Ishikawa (cell line): ENCODE data around the gene SSC4D.

Experiments used
- CEBPB ChIP-seq: IDR thresholded peaks from 2 replicates; pipeline ENCODE4 v1.6.1; 2012
- CREB1 ChIP-seq: IDR thresholded peaks from 2 replicates; pipeline ENCODE4 v1.6.1; 2012; ENCODE audit warnings: low read depth
- EGR1 ChIP-seq: IDR thresholded peaks from 2 replicates; pipeline ENCODE4 v1.6.1; 2012
- EP300 ChIP-seq: IDR thresholded peaks from 2 replicates; pipeline ENCODE4 v1.6.1; 2012; ENCODE audit warnings: borderline replicate concordance
- FOXM1 ChIP-seq: IDR thresholded peaks from 2 replicates; pipeline ENCODE4 v1.6.1; 2012; ENCODE audit warnings: low read depth, borderline replicate concordance
- NFIC ChIP-seq: IDR thresholded peaks from 2 replicates; pipeline ENCODE4 v1.6.1; 2012
- RAD21 ChIP-seq: IDR thresholded peaks from 2 replicates; pipeline ENCODE4 v1.6.1; 2012; ENCODE audit warnings: low read depth
- TAF1 ChIP-seq: IDR thresholded peaks from 2 replicates; pipeline ENCODE4 v1.6.1; 2012; ENCODE audit warnings: low read depth, mild to moderate bottlenecking
- TCF12 ChIP-seq: IDR thresholded peaks from 2 replicates; pipeline ENCODE4 v1.6.1; 2012; ENCODE audit warnings: low read depth
- TEAD4 ChIP-seq: IDR thresholded peaks from 2 replicates; pipeline ENCODE4 v1.6.1; 2012
- YY1 ChIP-seq: IDR thresholded peaks from 2 replicates; pipeline ENCODE4 v1.6.1; 2012; ENCODE audit warnings: low read depth
- ZBTB7A ChIP-seq: IDR thresholded peaks from 2 replicates; pipeline ENCODE4 v1.6.1; 2012; ENCODE audit warnings: low read depth
- TF ChIP-seq, protein P1 (sequence below): IDR thresholded peaks from 2 replicates; pipeline ENCODE4 v1.6.1; 2012; ENCODE audit warnings: low read depth, mild to moderate bottlenecking
- TF ChIP-seq, protein P2 (sequence below): IDR thresholded peaks from 2 replicates; pipeline ENCODE4 v1.6.1; 2012
- TF ChIP-seq, protein P3 (sequence below): IDR thresholded peaks from 2 replicates; pipeline ENCODE4 v1.6.1; 2012

The SSC4D gene

DNA sequence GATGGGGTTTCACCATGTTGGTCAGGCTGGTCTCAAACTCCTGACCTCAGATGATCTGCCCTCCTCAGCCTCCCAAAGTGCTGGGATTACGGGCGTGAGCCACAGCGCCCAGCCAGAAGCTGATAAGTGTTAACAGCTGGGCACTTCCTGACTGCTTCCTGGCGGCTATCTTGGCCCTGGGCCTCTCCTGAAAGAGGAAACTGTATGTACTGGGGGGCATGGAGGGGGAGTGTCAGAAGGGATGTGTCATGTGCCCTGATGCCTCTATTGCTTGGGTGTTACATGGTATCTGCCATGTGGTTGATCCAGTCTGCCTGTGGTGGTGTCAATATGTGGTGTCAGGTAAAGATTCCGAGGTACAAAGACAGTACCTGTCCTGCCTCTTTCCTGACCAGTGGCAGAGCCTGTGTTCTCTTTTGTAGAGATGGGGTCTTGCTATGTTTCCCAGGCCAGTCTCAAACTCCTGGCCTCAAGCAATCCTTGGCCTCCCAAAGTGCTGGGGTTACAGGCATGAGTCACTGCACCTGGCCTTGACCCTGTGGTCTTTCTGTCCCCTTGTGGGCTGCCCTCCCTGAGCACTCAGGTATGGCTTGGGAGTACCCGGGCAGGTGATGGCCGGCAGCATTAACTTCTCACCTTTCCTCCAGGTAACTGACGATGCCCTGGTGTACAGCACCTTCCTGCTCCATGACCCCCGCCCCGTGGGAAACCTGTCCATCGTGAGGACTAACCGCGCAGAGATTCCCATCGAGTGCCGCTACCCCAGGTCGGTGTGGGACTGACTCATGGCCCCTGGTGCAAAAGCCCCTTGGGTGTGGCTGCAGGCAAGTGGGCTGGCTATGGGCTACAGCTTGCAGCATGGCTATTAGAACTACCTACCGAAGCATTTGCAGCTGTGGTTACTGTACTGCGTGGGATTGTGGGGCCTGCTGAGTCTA, 19.6 kb upstream of the SSC4D start:
- no peak for TF ChIP-seq TAF1

DNA sequence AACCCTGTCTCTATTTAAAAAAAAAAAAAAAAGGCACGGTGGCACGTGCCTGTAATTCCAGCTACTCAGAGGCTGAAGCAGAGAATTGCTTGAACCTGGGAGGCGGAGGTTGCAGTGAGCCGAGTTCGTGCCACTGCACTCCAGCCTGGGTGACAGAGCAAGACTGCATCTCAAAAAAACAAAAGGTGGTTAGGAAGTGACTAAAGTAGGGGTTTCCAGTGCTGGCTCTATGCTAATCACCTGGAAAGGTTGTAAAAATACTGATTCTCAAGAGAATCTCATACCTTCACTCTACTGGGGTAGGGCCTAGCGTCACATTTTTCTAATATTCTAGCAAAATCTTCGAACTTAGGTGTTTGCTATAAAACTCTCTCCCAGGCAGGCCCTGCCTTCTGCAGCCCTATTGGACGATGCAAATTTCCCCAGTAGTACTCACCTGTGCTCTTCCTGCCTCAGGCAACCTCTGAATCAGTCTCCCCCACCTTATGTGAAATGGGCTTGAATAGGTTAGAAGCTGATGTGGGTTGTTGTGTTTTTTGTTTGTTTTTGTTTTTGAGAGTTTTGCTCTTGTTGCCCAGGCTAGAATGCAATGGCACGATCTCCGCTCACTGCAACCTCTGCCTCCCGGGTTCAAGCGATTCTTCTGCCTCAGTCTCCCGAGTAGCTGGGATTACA, 18.8 kb upstream of the SSC4D start:
- TF ChIP-seq EGR1 (no peak), TEAD4 (no peak), CREB1 (no peak), YY1 (no peak), CEBPB (no peak), EP300 (no peak), ZBTB7A (no peak), FOXM1 (no peak), TAF1 (no peak), NFIC (no peak), TCF12 (no peak), RAD21 (no peak)
- TF ChIP-seq, protein P1, sequence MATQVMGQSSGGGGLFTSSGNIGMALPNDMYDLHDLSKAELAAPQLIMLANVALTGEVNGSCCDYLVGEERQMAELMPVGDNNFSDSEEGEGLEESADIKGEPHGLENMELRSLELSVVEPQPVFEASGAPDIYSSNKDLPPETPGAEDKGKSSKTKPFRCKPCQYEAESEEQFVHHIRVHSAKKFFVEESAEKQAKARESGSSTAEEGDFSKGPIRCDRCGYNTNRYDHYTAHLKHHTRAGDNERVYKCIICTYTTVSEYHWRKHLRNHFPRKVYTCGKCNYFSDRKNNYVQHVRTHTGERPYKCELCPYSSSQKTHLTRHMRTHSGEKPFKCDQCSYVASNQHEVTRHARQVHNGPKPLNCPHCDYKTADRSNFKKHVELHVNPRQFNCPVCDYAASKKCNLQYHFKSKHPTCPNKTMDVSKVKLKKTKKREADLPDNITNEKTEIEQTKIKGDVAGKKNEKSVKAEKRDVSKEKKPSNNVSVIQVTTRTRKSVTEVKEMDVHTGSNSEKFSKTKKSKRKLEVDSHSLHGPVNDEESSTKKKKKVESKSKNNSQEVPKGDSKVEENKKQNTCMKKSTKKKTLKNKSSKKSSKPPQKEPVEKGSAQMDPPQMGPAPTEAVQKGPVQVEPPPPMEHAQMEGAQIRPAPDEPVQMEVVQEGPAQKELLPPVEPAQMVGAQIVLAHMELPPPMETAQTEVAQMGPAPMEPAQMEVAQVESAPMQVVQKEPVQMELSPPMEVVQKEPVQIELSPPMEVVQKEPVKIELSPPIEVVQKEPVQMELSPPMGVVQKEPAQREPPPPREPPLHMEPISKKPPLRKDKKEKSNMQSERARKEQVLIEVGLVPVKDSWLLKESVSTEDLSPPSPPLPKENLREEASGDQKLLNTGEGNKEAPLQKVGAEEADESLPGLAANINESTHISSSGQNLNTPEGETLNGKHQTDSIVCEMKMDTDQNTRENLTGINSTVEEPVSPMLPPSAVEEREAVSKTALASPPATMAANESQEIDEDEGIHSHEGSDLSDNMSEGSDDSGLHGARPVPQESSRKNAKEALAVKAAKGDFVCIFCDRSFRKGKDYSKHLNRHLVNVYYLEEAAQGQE = no peak
- TF ChIP-seq, protein P2, sequence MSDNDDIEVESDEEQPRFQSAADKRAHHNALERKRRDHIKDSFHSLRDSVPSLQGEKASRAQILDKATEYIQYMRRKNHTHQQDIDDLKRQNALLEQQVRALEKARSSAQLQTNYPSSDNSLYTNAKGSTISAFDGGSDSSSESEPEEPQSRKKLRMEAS = no peak

DNA sequence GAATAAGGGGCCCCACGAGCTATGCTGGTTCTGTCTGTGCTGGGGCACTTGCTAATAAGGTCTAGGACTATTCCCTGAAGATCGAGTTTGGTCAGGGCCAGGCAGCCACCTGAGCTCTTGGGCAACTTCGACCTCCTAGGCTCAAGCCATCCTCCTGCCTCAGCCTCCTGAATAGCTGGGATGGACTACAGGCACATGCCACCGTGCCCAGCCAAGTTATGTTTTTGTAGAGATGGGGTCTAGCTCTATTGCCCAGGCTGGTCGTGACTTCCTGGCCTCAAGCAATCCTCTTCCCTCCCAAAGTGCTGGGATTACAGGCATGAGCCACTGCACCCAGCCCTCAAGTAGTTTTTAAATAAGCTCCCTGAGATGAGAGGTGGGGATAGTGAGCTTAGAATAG, 18.1 kb upstream of the SSC4D start:
- TF ChIP-seq TEAD4 (no peak), ZBTB7A (no peak), TAF1 (no peak), NFIC (no peak), FOXM1 (no peak), CREB1 (no peak), EGR1 (no peak), RAD21 (no peak), EP300 (no peak), TCF12 (no peak), YY1 (no peak), CEBPB (no peak)
- TF ChIP-seq, protein P2 = no peak
- TF ChIP-seq, protein P3, sequence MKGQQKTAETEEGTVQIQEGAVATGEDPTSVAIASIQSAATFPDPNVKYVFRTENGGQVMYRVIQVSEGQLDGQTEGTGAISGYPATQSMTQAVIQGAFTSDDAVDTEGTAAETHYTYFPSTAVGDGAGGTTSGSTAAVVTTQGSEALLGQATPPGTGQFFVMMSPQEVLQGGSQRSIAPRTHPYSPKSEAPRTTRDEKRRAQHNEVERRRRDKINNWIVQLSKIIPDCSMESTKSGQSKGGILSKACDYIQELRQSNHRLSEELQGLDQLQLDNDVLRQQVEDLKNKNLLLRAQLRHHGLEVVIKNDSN = no peak
- TF ChIP-seq, protein P1 = no peak

DNA sequence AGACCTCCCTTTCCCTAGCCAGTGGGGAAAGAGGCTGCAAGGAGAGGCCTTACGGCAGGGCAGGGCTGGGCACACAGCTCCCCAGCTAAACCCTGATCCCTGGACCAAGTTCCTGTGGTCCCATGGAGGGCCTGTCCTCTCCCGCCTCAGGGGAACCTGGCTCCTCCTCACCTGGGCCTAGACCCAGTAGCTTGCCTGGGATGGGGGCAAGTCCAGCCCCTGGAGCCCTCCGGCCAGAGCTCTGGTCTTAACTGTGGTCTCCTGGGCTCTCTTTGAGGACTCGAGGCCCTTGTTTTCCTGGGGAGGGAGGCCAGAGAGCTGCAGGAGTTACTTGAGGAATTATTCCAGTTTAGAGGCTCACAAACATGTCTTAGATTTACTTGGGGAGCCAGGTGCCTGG, 16.7 kb upstream of the SSC4D start:
- no peak for TF ChIP-seq YY1
- TF ChIP-seq, protein P3 = no peak
- no peak for TF ChIP-seq FOXM1
- TF ChIP-seq, protein P2 = no peak
- TF ChIP-seq, protein P1 = no peak
- no peak for TF ChIP-seq RAD21
- TF ChIP-seq TCF12 = no peak
- no peak for TF ChIP-seq CEBPB
- TF ChIP-seq TEAD4 = no peak
- no peak for TF ChIP-seq EGR1
- no peak for TF ChIP-seq EP300
- no peak for TF ChIP-seq CREB1
- TF ChIP-seq ZBTB7A = no peak
- no peak for TF ChIP-seq TAF1
